Sigmoid colon (tissue), 7 donors: ENCODE results near the gene EIPR1. TPM values are rescaled to one million over a fixed set of nuclear protein-coding genes. Genes with fewer than 3 reads are reported as not detected.

Experiments used
- DNase-seq: peaks from one replicate; pipeline ENCODE4 v3.0.0-alpha.2; 2019
- H3K27ac ChIP-seq, 4 donors: fragments of 200-600 bp; sonication (generic); one replicate each; pipeline ENCODE4 v1.5.1; 2016 to 2019; ENCODE audit warnings: mild to moderate bottlenecking in 1 of 4
- H3K27me3 ChIP-seq, 3 donors: fragments of 200-600 bp; sonication (generic); one replicate each; pipeline ENCODE4 v1.5.1; 2019; ENCODE audit warnings: mild to moderate bottlenecking in 1 of 3
- H3K36me3 ChIP-seq, 4 donors: fragments of 200-600 bp; sonication (generic); one replicate each; pipeline ENCODE4 v1.5.1; 2016 to 2019
- H3K4me1 ChIP-seq, 4 donors: fragments of 200-600 bp; sonication (generic); one replicate each; pipeline ENCODE4 v1.5.1; 2017 to 2019
- H3K4me3 ChIP-seq, 4 donors: fragments of 200-600 bp; sonication (generic); one replicate each; pipeline ENCODE4 v1.5.1; 2017 to 2019; ENCODE audit warnings: mild to moderate bottlenecking in 2 of 4, moderate library complexity in 1 of 4
- H3K9me3 ChIP-seq, 4 donors: fragments of 200-600 bp in 3 of 4; sonication (generic) in 3 of 4; one replicate each; pipeline versions ENCODE4 v1.5.1 to v1.6.1; 2013 to 2019
- EP300 ChIP-seq, 4 donors: sonication (generic); formaldehyde crosslinking; IDR thresholded peaks; one replicate each; pipeline ENCODE4 v1.6.1; 2017; ENCODE audit warnings: antibody characterized with exemption in 4 of 4
- POLR2A ChIP-seq, 2 donors: fragments of 450-650 bp; IDR thresholded peaks; one replicate each; pipeline ENCODE4 v1.6.1; 2016; ENCODE audit warnings: antibody characterized with exemption in 2 of 2, mild to moderate bottlenecking in 2 of 2, moderate library complexity in 2 of 2
- POLR2AphosphoS5 ChIP-seq, 4 donors: sonication (generic); formaldehyde crosslinking; IDR thresholded peaks; one replicate each; pipeline ENCODE4 v1.6.1; 2017; ENCODE audit warnings: antibody characterized with exemption in 4 of 4
- WGBS, 2 donors: extraction: QIAGEN DNeasy Blood & Tissue Kit; methylation state at CpG; one replicate each; pipeline ENCODE4 v1.1.7; 2013; 5-methylcytosine and 5-hydroxymethylcytosine counted together
- intact Hi-C: fragments of 100-400 bp; cut with DNase I; formaldehyde crosslinking; loops from one replicate; pipeline ENCODE4 v1.15.1; 2023
- polyA plus RNA-seq, 3 donors: library from polyadenylated mRNA; stranded (reverse); fragments of 200-250 nt; gene quantifications; one replicate each; pipeline ENCODE4 v1.2.3, GENCODE V29; 2013
- total RNA-seq, 4 donors: library from RNA; depleted of rRNA; stranded (reverse); fragments of >200 nt; gene quantifications; one replicate each; pipeline ENCODE4 v1.1.0, GENCODE V29; 2016
- TF ChIP-seq, protein P1 (sequence below), 4 experiments: fragments of 450-650 bp in 3 of 4; fragments of 200-600 bp in 1 of 4; IDR thresholded peaks; one replicate each; pipeline ENCODE4 v1.5.1; 2016 to 2019; ENCODE audit warnings: antibody characterized with exemption in 4 of 4, mild to moderate bottlenecking in 3 of 4, moderate library complexity in 2 of 4
- donor health status: healthy with polysubstance abuse.
- donor health status: Bipolar disorder and iron deficiency.
- donor health status: healthy.

Gene EIPR1
- total and polyA plus RNA-seq, 7 donors: 12.2 to 27.0 (median 20.0) TPM

DNA sequence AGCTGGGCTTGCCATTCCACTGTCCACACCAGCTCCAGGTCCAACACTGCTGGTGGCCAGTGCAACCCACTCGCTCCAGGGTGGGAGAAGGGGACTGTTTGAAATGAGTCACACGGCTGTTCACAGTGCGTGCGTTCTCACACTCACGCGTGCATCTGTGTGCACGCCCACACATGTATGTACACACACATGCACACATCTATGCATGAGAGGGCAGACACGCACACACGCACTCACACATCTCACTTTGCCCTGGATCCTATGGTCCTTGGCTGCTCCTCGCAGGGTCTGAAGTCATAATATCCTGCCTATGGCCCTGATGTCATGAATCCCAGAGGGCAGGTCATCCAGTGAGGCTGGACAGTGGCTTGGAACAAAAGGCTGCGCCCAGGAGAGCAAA is 182.8 kb downstream of the EIPR1 start:
- intact Hi-C loops: no loop called here

DNA sequence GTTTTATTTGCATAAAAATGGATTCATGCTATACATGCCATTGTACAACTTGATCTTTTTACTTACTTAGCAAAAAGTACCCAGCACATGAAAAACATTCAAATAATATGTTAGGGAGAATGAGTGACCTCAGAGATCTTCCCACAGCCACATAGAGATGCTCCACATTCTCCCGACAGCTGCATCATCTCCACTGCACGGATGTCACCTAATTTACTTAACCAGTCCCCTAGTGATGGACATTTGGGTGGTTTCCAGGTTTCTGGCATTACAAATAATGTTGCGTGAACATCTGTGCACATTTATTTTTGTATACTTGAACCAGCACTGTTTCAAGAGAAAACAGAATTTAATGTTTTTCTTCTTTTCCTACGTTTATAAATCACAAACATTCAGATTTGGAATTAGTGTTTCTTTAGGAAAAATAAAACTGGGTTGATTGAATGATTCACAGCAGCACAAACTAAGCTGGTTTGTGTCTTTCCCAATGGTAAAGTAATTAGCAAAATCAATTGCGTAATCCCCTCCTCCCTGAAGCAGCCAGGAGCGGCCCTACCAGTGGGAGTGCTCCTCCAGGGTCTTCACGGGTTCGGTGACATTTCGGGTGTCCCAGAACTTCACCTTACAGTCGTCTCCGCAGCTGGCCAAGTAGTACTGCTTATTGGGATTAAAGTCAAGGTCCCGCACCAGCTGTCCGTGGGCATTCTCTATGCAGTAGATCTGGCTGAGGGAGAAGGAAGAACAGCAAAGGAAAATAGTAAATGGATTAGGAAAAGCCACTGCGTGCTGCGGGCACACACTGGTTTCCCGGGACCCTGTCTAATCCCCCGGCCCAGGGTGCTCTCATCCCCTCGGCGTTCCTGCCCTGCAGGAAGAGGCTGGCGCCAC is 183.9 kb downstream of the EIPR1 start:
- 83 to 87% methylated on average over 20 of the region's 20 CpGs for WGBS, 2 donors
- no peak overlapping the region for H3K27ac ChIP-seq
- DNase-seq: no peak
- TF ChIP-seq EP300 (IDR thresholded peaks at IDR 0.05): no peak
- no peak for TF ChIP-seq POLR2A (IDR thresholded peaks at IDR 0.05)
- TF ChIP-seq POLR2AphosphoS5 (IDR thresholded peaks at IDR 0.05): no peak
- TF ChIP-seq, protein P1, sequence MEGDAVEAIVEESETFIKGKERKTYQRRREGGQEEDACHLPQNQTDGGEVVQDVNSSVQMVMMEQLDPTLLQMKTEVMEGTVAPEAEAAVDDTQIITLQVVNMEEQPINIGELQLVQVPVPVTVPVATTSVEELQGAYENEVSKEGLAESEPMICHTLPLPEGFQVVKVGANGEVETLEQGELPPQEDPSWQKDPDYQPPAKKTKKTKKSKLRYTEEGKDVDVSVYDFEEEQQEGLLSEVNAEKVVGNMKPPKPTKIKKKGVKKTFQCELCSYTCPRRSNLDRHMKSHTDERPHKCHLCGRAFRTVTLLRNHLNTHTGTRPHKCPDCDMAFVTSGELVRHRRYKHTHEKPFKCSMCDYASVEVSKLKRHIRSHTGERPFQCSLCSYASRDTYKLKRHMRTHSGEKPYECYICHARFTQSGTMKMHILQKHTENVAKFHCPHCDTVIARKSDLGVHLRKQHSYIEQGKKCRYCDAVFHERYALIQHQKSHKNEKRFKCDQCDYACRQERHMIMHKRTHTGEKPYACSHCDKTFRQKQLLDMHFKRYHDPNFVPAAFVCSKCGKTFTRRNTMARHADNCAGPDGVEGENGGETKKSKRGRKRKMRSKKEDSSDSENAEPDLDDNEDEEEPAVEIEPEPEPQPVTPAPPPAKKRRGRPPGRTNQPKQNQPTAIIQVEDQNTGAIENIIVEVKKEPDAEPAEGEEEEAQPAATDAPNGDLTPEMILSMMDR (IDR thresholded peaks at IDR 0.05): no peak
- no peaks in the 10 kb centered on the region for H3K4me1 ChIP-seq
- H3K4me3 ChIP-seq: no peak overlapping the region
- H3K36me3 ChIP-seq: peaks cover 0 to 62% (median 12%) of the 10 kb centered on the region in 4 donors
- intact Hi-C loops: no loop called here
- no peaks in the 10 kb centered on the region for H3K9me3 ChIP-seq
- H3K27me3 ChIP-seq: no peaks in the 10 kb centered on the region

More for the DNA sequence above, 182.8 kb downstream of the EIPR1 start:
- no peaks in the 10 kb centered on the region for H3K4me1 ChIP-seq
- no peak overlapping the region for H3K27ac ChIP-seq
- TF ChIP-seq EP300 (IDR thresholded peaks at IDR 0.05) (no peak), POLR2A (IDR thresholded peaks at IDR 0.05) (no peak), POLR2AphosphoS5 (IDR thresholded peaks at IDR 0.05) (no peak)
- TF ChIP-seq, protein P1 (IDR thresholded peaks at IDR 0.05): no peak
- WGBS, 2 donors: 97% methylated on average over 11 of the region's 11 CpGs
- no peaks in the 10 kb centered on the region for H3K9me3 ChIP-seq
- peaks cover 0 to 53% (median 12%) of the 10 kb centered on the region in 4 donors for H3K36me3 ChIP-seq
- H3K4me3 ChIP-seq: no peak overlapping the region
- H3K27me3 ChIP-seq: no peaks in the 10 kb centered on the region
- DNase-seq: no peak

DNA sequence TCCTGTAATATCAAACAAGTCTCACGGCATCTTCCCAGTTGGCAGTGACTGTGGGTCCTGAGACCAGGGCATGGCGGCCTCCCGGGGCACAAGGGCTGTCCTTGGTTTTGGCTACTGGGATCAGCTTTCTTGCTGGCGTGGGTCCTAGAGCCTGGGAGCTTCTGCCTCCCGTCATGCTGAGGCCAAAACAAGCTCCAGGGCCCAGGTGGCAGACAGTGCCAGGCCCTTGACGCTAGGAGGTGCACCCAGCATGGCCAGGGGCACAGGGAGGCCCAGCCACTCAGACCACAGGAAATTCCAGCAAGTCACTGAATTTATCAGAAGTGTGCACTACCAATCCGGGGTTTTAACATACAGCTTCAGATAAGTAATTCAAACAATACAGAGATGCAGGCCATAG is 184.7 kb downstream of the EIPR1 start:
- H3K27ac ChIP-seq: no peak overlapping the region
- WGBS, 2 donors: 94 to 97% methylated on average over 7 of the region's 7 CpGs
- peaks cover 0 to 65% (median 12%) of the 10 kb centered on the region in 4 donors for H3K36me3 ChIP-seq
- no peak for TF ChIP-seq POLR2AphosphoS5 (IDR thresholded peaks at IDR 0.05)
- DNase-seq: no peak
- H3K9me3 ChIP-seq: no peaks in the 10 kb centered on the region
- no peaks in the 10 kb centered on the region for H3K27me3 ChIP-seq
- intact Hi-C loops: no loop called here
- H3K4me3 ChIP-seq: no peak overlapping the region
- H3K4me1 ChIP-seq: no peaks in the 10 kb centered on the region

DNA sequence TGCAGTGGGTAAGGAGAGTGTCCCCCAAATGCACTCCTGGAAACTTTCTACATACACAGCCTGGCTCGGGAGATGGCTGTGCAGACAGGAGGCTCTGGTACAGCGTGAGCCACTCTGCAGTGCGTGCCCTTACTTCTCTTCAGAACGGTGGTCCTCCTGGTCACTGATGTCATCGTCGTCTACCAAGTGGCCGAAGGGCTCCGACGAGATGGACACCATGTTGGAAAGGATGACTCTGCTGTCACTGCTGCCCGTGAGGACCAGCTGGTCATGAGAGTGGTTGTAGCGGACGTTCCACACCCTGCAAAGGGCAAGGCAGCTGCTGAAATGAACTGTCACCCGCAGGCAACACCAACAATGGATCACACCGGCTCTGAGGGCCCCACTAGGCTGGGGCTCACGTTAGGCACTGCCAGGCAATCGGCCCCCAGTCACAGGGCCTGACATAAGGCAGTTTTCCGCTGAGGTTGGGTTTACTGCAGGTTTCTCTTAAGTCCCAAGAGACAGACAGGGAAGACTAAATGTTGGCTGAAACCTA is 185.3 kb downstream of the EIPR1 start:
- peaks cover 0 to 65% (median 12%) of the 10 kb centered on the region in 4 donors for H3K36me3 ChIP-seq
- WGBS, 2 donors: 97 to 98% methylated on average over 17 of the region's 17 CpGs
- no peak for DNase-seq
- no peak overlapping the region for H3K27ac ChIP-seq
- no peaks in the 10 kb centered on the region for H3K4me1 ChIP-seq
- H3K9me3 ChIP-seq: no peaks in the 10 kb centered on the region
- no peak overlapping the region for H3K4me3 ChIP-seq
- intact Hi-C loops: no loop called here
- no peak for TF ChIP-seq EP300 (IDR thresholded peaks at IDR 0.05)
- no peak for TF ChIP-seq POLR2AphosphoS5 (IDR thresholded peaks at IDR 0.05)
- TF ChIP-seq POLR2A (IDR thresholded peaks at IDR 0.05): no peak
- TF ChIP-seq, protein P1 (IDR thresholded peaks at IDR 0.05): no peak
- no peaks in the 10 kb centered on the region for H3K27me3 ChIP-seq

DNA sequence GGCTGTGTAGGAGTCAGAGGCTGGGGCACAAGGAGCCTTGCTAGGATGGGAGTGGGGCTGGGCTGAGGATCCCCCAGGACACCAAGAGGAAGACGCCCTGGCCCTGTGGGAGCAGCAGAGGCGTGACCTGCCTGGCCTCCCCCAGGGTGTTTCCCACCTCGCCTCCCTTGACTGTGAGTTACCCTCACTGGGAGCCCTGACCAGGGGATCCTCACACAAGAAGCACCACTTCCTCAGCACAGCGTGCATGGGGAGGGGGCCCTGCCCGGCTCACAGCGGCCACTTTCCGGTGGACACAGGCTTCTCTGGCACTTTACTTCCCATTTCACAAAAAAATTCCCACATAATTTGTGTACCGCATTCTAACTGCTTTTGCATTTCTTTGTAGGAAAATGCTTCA is 187.7 kb downstream of the EIPR1 start:
- 95 to 98% methylated on average over 8 of the region's 8 CpGs for WGBS, 2 donors
- Histone ChIP-seq H3K9me3 (no peaks in the 10 kb centered on the region), H3K4me3 (no peak overlapping the region), H3K27me3 (no peaks in the 10 kb centered on the region), H3K27ac (no peak overlapping the region), H3K4me1 (no peaks in the 10 kb centered on the region), H3K36me3 (peaks cover 0 to 49% (median 8%) of the 10 kb centered on the region in 4 donors)
- TF ChIP-seq POLR2AphosphoS5 (IDR thresholded peaks at IDR 0.05) (no peak), POLR2A (IDR thresholded peaks at IDR 0.05) (no peak), EP300 (IDR thresholded peaks at IDR 0.05) (no peak)
- TF ChIP-seq, protein P1 (IDR thresholded peaks at IDR 0.05): no peak
- intact Hi-C loops: no loop called here
- no peak for DNase-seq
